Suppressor macrophage treated with lipopolysaccharide for 4 hours (primary cell): ENCODE data around the gene SYK.
"Not testable (repeated sequence)": the region's sequence is repeated elsewhere in the genome, so short reads cannot be mapped to it uniquely, and the experiment has no call there.

ENCODE experiments used
- DNase-seq: peaks from one replicate; pipeline ENCODE4 v3.0.0-alpha.2; 2020

The SYK gene

GRCh38 chr9:90883661-90884060 lies 82.0 kb downstream of the SYK start:
- no peak for DNase-seq

GRCh38 chr9:90884178-90884577 lies 82.6 kb downstream of the SYK start:
- no peak for DNase-seq

- not testable (repeated sequence) for DNase-seq
Measured at GRCh38 chr9:90886868-90887267, 85.2 kb downstream of the SYK start.

- no peak for DNase-seq
Measured at GRCh38 chr9:90888941-90889340, 87.3 kb downstream of the SYK start.

DNA sequence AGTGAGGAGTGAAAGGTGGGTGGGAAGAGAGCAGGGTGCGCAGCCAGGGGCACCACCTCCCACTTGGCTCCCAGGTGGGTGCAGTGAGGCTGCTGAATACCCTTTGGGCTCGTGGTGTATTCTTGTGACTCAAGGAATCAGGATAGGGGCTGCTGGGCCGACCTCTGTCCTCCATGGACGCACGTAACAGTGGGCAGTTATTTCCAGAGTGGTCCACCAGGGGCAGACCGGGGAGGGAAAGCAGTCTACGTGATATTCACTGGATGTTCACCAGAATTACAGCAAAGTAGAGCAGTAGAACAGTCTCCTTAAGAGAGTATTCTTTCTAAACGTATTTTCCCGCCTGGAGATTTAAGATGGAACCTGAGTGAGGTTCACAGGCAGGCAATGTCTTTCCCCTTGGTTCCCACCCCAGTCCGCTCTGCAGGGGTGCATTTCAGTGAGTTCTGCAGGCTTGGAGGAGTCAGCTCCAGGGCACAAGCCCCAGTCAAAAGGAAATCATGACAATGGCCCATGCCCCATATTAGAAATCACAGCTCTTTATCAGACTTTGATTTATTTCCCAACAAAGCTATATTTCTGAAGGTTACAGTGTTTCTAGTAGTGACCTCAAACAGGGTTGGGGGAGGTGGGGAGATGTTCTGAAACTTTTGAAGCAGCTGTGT lies 88.7 kb downstream of the SYK start:
- no peak for DNase-seq

- DNase-seq: no peak
Measured at GRCh38 chr9:90891308-90892040, 89.9 kb downstream of the SYK start.

- no peak for DNase-seq
Measured at GRCh38 chr9:90892918-90893317, 91.3 kb downstream of the SYK start.

DNA sequence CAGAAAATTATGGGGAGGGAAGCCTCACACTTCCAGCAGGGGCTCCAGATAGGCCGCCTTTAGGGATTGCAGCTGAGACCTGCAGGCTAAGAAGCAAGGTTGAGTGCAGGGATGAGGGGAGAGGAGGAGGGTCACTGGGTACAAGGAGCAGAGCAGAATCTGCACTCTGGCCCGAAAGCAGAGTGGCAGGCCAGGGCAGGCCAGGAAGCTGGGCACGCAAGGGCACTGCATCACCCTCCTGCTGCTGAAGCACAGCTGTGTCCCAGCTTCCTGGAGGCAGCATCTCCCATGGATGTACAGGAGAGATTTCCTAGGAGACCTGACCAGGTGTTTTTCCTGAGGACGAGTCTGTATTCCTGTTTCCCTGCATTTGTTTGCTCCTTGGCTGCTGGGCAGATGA lies 92.1 kb downstream of the SYK start:
- no peak for DNase-seq

DNA sequence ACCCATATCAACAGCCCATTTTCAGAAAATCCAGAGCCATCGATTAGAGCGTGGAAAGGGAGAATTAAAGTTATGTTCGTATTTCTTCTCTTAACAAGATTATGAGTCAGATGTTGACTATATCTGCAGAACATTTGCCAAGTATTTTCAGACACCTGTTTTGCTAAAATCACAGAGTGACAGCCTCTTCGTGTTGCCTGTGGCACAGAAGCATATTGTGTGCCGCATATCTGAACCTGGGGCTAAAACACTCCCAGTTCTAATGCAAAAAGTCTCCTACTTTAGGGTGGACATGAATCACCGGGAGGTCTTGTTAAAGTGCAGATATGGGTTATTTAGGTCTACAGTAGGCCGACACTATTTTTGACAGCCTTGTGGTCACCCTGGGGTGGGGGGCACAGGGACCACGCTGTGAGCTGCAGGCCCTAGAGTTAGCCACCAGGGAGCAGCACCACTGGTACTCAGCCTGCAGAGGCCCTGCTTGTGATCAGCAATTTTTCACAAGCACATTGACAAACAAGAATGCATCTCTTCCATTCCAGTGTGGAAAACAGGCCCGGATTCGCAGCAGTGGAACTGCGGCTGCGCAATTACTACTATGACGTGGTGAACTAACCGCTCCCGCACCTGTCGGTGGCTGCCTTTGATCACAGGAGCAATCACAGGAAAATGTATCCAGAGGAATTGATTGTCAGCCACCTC lies 93.5 kb downstream of the SYK start:
- no peak for DNase-seq

- DNase-seq: no peak
Measured at GRCh38 chr9:90895786-90896185, 94.2 kb downstream of the SYK start.

GRCh38 chr9:90896231-90896630 lies 94.6 kb downstream of the SYK start:
- no peak for DNase-seq

- no peak for DNase-seq
Measured at GRCh38 chr9:90898228-90898627, 96.6 kb downstream of the SYK start.

DNA sequence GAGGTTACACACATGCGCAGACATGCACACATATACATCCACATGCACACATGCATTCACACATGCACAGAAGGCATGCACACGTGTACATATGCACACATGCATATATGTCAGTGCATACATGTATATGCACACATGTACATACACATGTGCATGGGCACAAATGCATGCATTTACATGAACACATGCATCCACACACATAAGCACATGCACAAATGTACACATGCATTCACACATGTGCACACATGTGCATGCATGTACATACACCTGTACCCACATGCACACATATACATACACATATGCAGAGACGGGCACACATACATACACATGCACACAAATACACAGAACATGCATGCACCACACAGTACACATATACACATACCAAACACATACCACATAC lies 97.7 kb downstream of the SYK start:
- DNase-seq: no peak

DNA sequence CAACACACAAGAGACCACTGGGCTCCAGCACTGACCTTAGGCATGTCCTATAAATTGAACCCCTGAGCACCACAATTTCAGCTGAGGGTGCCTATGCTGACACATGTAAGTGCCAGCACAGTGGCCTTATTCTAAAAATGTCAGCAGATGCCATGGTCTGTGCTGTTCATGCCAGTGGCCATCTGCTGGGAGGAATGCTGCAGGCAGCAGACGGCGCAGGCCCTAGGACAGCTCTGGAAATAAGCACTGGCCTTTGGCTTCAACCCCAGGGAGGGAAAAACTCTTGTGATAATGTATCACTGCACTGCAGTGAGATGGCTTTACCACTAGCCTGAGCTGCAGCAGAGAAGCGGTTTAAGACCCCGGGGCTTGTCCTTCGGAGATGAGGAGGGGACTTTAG lies 98.5 kb downstream of the SYK start:
- no peak for DNase-seq

DNA sequence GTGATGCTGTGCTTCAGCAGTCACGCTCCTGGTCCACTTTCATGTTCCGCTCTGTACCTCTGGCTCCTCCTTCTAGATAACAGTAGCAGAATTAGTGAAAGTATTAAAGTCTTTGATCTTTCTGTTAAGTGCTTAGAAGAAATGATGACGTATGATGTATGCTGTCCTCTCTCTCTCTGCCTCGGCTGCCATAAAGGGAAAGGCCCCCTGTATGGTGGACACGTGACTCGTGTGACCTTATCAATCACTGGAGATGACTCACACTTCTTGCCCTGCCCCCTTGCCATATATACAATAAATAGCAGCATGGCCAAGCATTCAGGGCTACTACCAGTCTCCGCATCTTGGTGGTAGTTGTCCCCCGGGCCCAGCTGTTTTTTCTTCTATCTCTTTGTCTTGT lies 100.3 kb downstream of the SYK start:
- DNase-seq: no peak

GRCh38 chr9:90903766-90904424 lies 102.3 kb downstream of the SYK start:
- DNase-seq: no peak

DNA sequence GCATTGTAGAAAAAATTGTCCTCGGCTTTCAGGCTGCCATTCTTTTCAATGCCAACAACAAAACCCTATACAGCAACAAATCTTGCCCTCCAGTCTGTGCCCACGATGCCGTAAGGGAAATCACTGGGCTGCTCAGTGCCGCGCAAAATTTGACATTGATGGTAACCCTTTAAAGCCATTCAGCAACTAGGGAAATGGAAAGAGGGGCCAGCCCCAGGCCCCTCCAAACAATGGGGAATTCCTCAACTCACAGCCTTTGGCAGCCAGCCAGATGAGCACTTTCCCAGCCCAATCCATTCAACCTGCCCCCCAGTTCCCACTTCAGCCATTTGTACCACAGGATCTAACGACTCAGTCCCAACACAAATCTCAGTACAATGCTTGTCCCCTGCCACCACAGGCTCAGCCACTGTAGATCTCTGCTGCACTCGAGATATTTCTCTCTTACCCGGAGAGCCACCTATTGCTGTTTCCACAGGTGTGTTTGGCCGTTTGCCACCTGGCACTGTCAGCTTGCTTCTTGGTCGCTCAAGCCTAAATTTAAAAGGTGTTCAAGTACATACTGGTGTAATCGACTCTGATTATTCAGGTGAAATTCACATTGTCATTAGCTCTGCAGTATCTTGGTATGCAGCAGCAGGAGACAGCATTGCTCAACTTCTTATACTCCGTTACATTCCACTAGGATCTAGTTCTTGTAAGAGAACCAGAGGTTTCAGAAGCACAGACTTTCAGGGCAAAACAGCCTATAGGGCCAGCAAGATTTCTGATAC lies 103.3 kb downstream of the SYK start:
- no peak for DNase-seq

DNA sequence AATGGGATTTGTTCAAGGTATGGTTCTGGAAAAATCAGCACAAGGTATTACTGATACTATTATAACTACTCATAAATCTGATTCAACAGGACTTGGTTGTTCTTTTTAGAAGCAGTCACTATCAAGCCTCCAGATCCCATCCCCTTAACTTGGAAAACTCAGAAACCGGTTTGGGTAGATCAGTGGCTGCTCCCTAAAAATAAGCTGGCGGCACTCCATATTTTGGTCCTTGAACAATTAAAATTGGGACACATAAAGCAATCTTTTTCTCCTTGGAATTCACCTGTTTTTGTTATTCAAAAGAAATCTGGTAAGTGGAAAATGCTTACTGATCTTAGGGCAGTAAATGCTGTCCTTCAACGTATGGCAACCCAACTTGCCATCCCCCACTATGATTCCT lies 104.2 kb downstream of the SYK start:
- DNase-seq: no peak

GRCh38 chr9:90906316-90907055 lies 104.9 kb downstream of the SYK start:
- DNase-seq: no peak

GRCh38 chr9:90907056-90907445 lies 105.4 kb downstream of the SYK start:
- DNase-seq: no peak

DNA sequence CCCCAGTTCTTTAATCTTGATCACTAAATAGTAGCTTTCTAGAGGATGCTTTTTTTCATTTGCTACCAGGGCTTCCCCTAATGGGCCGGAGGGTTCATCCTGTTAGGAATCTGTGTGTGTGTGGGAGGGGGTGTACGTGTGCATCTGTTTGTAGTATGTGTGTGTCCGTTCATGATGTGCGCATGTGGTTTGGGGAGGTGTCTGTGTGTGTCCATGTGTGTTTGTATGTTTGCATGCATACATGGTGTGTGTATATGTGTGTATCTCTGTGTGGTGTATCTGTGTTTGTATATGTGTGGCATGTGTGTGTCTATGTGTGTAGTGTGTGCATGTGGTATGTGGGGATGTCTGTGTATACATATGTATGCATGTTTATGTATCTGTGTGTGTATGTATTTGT lies 106.2 kb downstream of the SYK start:
- DNase-seq: no peak

DNA sequence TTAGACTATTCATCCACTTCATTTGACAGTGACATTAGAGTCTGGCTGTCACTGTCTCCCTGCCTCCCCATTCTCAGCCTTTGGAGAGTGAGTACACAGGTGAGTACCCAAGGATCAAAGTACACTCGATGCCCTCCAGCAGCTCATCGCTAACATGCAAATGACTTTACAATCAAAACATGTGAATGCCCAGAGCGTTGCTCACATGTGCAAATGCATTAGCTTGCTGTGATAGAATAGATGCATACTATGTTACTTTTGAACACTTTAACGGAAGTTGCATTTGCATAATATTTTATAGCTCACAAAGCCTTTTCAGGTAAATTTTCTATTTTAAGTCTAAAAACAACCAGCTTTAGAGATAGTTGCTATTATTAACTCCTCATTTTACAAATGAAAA lies 107.6 kb downstream of the SYK start:
- no peak for DNase-seq
